Cerebellar cortex (tissue), 1 donor: ENCODE data around the gene INS.

ENCODE experiments used
- DNase-seq: peaks from one replicate; pipeline ENCODE4 v3.0.0-alpha.2; 2015; ENCODE audit warnings: low spot score

The INS gene

DNA sequence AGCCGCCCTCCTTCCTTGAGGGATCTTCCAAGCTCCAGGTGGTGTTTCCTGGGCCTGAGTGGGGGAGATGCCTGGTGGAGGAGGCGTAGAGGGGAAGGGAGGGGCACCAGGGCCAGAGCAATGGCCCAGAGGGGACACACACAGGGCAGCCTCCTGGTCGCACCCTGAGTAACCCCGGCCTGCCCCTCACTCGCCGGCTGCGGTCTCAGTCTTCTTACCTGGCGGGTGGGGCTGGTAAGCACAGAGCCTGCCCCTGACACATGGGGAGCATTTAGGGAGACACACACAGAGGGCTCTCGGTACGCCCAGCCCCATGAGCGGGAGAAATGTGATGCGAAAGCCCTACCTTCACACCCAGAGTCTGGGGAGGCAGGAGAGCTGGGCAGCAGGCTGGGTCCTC is 45.7 kb downstream of the INS start:
- no peak for DNase-seq

- DNase-seq: no peak
These were observed 46.4 kb downstream of the INS start for GRCh38 chr11:2114430-2115241.

GRCh38 chr11:2113776-2114175 is 47.2 kb downstream of the INS start:
- DNase-seq: no peak

DNA sequence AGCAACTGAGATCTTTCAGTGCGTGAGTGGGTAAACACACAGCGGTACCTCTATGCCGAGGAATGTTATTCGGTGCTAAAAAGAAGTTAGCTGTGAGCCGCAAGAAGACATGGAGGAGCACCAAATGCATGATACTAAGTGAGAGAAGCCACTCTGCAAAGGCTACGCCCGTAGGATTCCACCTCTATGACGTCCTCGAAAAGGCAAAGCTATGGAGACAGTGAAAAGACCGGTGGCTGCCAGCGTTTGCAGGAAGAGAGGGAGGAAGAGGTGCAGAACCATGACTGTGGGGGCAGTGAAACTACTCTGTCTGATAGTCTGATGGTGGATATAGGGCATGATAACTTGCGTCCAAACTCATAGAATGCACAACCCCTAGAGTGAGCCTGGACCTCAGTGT is 50.5 kb downstream of the INS start:
- no peak for DNase-seq
